ENCODE results near the gene DNAJC28. TPM values are rescaled to one million over a fixed set of nuclear protein-coding genes. Genes with fewer than 3 reads are reported as not detected.
"Not testable (repeated sequence)": the region's sequence is repeated elsewhere in the genome, so short reads cannot be mapped to it uniquely, and the experiment has no call there.

DNAJC28 gene
- total RNA-seq, 4 donors from 2014 or later: 1.0 to 2.0 (median 1.3) TPM

DNA sequence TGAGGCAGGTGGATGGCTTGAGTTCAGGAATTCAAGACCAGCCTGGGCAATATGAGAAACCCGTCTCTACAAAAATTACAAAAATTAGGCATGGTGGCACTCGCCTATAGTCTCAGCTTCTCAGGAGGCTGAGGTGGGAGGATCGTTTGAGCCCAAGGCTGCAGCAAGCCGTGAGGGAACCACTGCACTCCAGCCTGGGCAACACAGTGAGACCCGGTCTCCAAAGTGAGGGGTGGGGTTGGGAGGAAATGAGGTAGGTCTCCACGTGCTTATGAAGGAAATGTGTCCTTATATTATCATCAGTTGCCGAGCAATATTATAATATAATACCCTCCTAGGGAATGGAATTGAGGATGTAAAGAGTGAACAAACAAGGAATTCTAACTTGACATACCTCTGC lies 14.4 kb downstream of the DNAJC28 start:
- TF ChIP-seq, protein P1, sequence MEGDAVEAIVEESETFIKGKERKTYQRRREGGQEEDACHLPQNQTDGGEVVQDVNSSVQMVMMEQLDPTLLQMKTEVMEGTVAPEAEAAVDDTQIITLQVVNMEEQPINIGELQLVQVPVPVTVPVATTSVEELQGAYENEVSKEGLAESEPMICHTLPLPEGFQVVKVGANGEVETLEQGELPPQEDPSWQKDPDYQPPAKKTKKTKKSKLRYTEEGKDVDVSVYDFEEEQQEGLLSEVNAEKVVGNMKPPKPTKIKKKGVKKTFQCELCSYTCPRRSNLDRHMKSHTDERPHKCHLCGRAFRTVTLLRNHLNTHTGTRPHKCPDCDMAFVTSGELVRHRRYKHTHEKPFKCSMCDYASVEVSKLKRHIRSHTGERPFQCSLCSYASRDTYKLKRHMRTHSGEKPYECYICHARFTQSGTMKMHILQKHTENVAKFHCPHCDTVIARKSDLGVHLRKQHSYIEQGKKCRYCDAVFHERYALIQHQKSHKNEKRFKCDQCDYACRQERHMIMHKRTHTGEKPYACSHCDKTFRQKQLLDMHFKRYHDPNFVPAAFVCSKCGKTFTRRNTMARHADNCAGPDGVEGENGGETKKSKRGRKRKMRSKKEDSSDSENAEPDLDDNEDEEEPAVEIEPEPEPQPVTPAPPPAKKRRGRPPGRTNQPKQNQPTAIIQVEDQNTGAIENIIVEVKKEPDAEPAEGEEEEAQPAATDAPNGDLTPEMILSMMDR (IDR thresholded peaks at IDR 0.05): no peak
- no peak for DNase-seq (ENCODE audit: low spot score)
- no peak for ATAC-seq (ENCODE audit: low FRiP score)

DNA sequence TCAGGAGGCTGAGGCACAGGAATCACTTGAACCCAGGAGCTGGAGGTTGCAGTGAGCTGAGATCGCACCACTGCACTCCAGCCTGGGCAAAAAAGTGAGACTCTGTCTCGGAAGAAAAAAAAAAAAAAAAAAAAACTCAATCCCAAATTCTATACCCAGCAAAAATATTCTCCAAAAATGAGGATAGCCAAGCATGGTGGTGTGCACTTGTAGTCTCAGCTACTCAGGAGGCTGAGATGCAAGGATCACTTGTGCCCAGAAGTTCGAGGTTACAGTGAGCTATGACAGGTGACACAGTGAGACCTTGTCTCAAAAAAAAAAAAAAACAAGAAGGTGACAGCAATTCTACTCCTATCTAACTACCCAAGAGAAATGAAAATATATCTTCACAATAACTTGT lies 18.2 kb downstream of the DNAJC28 start:
- ATAC-seq (ENCODE audit: low FRiP score) (no peak), DNase-seq (ENCODE audit: low spot score) (no peak)

DNA sequence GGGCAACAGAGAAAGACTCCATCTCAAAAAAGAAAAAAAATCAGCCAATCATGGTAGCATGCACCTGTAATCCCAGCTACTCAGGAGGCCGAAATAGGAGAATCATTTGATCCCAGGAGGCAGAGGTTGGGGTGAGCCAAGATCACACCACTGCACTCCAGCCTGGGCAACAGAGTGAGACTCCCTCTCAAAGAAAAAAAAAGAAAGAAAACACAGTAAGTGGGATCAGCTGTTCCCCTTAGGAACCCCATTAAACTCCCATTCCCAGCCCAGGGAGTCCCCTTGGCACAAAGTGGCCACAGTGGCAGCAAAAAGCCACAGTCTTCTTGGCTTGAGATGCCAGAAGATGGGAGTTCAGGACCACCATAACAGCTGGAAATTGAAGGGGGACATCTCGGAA lies 20.8 kb downstream of the DNAJC28 start:
- ATAC-seq (ENCODE audit: low FRiP score) (no peak), DNase-seq (ENCODE audit: low spot score) (no peak)
- TF ChIP-seq, protein P1 (IDR thresholded peaks at IDR 0.05): no peak

More for the DNA sequence above, 18.2 kb downstream of the DNAJC28 start:
- TF ChIP-seq, protein P1 (IDR thresholded peaks at IDR 0.05): no peak

DNA sequence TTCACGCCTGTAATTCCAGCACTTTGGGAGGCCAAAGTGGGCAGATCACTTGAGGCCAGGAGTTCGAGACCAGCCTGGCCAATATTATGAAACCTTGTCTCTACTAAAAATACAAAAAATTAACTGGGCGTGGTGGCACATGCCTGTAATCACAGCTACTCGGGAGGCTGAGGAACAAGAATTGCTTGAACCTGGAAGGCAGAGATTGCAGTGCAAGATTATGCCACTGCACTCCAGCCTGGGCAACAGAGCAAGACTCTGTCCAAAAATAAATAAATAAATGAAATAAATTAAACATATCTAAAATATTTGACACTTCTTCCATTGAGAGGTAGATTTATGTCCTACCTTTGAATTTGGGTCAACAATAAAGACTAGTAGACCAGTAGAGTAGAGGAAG lies 22.3 kb downstream of the DNAJC28 start:
- DNase-seq (ENCODE audit: low spot score); ATAC-seq (ENCODE audit: low FRiP score): not testable (repeated sequence)

DNA sequence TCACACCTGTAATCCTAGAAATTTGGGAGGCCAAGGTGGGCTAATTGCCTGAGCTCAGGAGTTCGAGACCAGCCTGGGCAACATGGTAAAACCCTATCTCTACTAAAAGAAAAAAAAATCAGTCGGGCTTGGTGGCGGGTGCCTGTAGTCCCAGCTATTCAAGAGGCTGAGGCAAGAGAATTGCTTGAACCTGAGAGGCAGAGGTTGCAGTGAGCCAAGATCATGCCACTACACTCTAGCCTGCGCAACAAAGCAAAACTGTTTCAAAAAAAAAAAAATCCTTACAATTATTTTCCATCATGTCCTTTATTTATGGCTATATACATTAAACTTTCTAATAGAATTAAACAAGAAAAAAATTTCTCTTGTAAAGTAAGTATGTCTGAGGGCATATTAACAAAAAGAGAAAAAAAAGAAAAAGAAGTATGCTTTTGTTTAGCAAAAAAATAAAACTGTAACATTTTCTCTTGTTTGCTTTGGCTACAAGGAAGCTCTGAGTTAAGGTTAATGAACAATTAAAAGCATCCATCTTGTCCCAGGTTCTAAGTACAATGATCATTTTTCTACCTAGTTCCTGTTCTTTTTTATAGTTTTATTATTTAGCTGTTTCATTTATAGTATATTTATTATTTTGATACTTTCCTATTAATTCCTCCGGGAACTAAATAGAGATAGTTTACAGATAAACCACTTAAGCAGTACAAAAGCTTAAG lies 29.8 kb downstream of the DNAJC28 start:
- no peak for ATAC-seq (ENCODE audit: low FRiP score)
- TF ChIP-seq, protein P1 (IDR thresholded peaks at IDR 0.05): no peak
- no peak for DNase-seq (ENCODE audit: low spot score)

- TF ChIP-seq, protein P1 (IDR thresholded peaks at IDR 0.05): no peak
- DNase-seq (ENCODE audit: low spot score) (no peak), ATAC-seq (ENCODE audit: low FRiP score) (no peak)
Observed at GRCh38 chr21:33458861-33459260, 32.7 kb downstream of the DNAJC28 start.

DNA sequence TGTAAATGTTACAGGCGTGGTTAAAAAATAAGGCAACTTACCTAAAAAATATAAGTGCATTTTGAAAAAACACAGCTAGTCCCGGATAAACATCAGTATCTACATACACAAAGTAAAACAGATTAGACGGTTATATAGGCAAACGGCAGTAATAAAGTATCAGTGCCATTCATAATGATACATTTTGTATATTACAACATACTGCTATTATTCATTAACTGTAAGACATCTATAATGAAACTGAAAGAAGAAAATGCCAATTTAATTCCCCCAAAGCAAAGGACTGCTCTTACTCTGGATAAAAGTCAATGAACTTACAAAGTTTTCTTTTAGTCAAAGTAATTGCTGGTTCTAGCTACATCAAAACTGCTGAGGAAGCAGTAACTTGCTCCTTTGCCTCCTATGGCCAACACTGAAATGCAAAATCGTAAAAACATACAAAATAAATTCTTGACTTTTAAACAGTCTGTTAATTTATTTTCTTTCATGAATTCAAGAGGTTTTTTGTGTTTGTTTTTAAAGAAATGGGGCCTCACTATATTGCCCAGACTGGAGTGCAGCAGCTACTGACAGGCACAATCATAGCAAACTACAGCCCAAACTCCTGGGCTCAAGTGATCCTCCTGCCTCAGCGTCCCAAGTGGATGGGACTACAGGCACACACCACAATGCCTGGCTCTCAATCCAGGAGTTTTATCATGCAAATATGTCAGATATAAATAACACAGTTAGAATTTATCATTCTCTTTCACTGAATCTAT lies 35.6 kb downstream of the DNAJC28 start:
- ATAC-seq (ENCODE audit: low FRiP score) (no peak), DNase-seq (ENCODE audit: low spot score) (no peak)
- TF ChIP-seq, protein P1 (IDR thresholded peaks at IDR 0.05): no peak
